Activated T-helper 17 cell treated with anti-CD3 and anti-CD28 coated beads, Interleukin-2, amount 50 U/mL, for 72 hours (primary cell): Measurements from ENCODE around the gene PPARGC1A. TPM values are rescaled to one million over a fixed set of nuclear protein-coding genes. Genes with fewer than 3 reads are reported as not detected.

Experiments used
- ATAC-seq: fragments of 150-1000 bp; cut with Tn5 transposase; replicated peaks from 2 replicates; pipeline ENCODE4 v1.10.0; 2021; ENCODE audit warnings: mild to moderate bottlenecking, moderate library complexity
- H3K27ac Mint-ChIP-seq: one replicate; pipeline ENCODE4 v1.8.0; 2022; ENCODE audit warnings: mixed read lengths
- H3K27me3 Mint-ChIP-seq: one replicate; pipeline ENCODE4 v1.8.0; 2022; ENCODE audit warnings: mixed read lengths
- H3K36me3 Mint-ChIP-seq: one replicate; pipeline ENCODE4 v1.8.0; 2022; ENCODE audit warnings: low read depth, mild to moderate bottlenecking, mixed read lengths
- H3K4me1 Mint-ChIP-seq: one replicate; pipeline ENCODE4 v1.8.0; 2022; ENCODE audit warnings: mixed read lengths
- H3K4me3 Mint-ChIP-seq: one replicate; pipeline ENCODE4 v1.8.0; 2022; ENCODE audit warnings: mild to moderate bottlenecking, mixed read lengths
- H3K9me3 Mint-ChIP-seq: one replicate; pipeline ENCODE4 v1.8.0; 2022; ENCODE audit warnings: mixed read lengths
- total RNA-seq, 2 donors: library from RNA; stranded (reverse); gene quantifications; one replicate each; pipeline ENCODE4 v1.2.3, GENCODE V29; 2022

PPARGC1A gene
- total RNA-seq, 2 donors from 2014 or later: not detected

- no peaks in the 10 kb centered on the region for H3K4me1 Mint-ChIP-seq
- no peaks in the 10 kb centered on the region for H3K36me3 Mint-ChIP-seq
- no peak overlapping the region for H3K4me3 Mint-ChIP-seq
- no peak overlapping the region for H3K27ac Mint-ChIP-seq
- H3K9me3 Mint-ChIP-seq: no peaks in the 10 kb centered on the region
- ATAC-seq: no peak
- no peaks in the 10 kb centered on the region for H3K27me3 Mint-ChIP-seq
Observed at GRCh38 chr4:23855912-23856605, 33.8 kb downstream of the PPARGC1A start.

- H3K36me3 Mint-ChIP-seq: no peaks in the 10 kb centered on the region
- no peaks in the 10 kb centered on the region for H3K27me3 Mint-ChIP-seq
- no peaks in the 10 kb centered on the region for H3K9me3 Mint-ChIP-seq
- ATAC-seq: no peak
- no peak overlapping the region for H3K27ac Mint-ChIP-seq
- no peaks in the 10 kb centered on the region for H3K4me1 Mint-ChIP-seq
- H3K4me3 Mint-ChIP-seq: no peak overlapping the region
Observed at GRCh38 chr4:23853986-23854660, 35.7 kb downstream of the PPARGC1A start.

DNA sequence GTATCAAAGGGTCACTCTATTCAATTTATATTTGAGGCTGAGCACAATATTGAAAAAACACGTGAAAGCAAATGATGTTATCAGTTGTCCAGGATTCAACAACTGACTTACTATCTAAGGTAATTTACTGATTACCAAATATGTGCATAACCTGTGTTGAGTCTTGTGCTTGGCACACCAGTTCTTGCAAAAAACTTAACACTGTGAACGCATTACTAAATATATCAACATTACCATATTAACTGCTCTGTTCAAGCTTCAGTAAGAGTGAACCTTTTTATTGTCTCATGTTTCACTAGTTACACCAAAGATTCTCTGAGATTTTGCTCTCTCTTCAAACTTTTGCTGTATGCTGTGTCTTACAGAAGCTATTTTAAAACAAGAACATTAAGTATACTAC lies 38.4 kb downstream of the PPARGC1A start:
- no peak for ATAC-seq
- Mint-ChIP-seq H3K9me3 (no peaks in the 10 kb centered on the region), H3K27me3 (no peaks in the 10 kb centered on the region), H3K27ac (no peak overlapping the region), H3K4me1 (no peaks in the 10 kb centered on the region), H3K4me3 (no peak overlapping the region), H3K36me3 (no peaks in the 10 kb centered on the region)

GRCh38 chr4:23847158-23847557 lies 42.7 kb downstream of the PPARGC1A start:
- Mint-ChIP-seq H3K4me3 (no peak overlapping the region), H3K4me1 (no peaks in the 10 kb centered on the region), H3K27me3 (no peaks in the 10 kb centered on the region), H3K36me3 (no peaks in the 10 kb centered on the region), H3K27ac (no peak overlapping the region), H3K9me3 (peaks cover 3% of the 10 kb centered on the region)
- no peak for ATAC-seq

GRCh38 chr4:23844961-23845360 lies 44.9 kb downstream of the PPARGC1A start:
- H3K27me3 Mint-ChIP-seq: no peaks in the 10 kb centered on the region
- H3K4me3 Mint-ChIP-seq: no peak overlapping the region
- ATAC-seq: no peak
- H3K4me1 Mint-ChIP-seq: no peaks in the 10 kb centered on the region
- no peaks in the 10 kb centered on the region for H3K36me3 Mint-ChIP-seq
- H3K27ac Mint-ChIP-seq: no peak overlapping the region
- H3K9me3 Mint-ChIP-seq: peaks cover 3% of the 10 kb centered on the region

DNA sequence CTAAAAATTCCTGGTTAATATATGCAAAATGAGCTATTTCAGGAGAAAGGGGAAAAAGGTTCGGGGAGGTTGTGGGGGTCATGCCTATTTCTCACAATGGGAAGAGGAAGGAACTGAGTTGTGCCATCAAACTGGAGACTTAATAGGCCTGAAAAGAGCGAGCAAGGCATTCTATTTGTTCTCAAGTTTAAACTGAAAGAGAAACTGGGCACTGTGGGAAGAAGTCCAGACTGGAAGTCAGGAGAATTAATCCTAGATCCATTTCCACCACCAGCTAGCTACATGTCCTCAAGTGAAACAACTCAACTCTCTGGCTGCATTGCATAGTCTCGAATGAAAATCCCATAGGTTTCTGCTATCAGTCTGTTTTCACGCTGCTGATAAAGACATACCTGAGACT lies 50.6 kb downstream of the PPARGC1A start:
- no peak overlapping the region for H3K27ac Mint-ChIP-seq
- no peaks in the 10 kb centered on the region for H3K36me3 Mint-ChIP-seq
- no peak overlapping the region for H3K4me3 Mint-ChIP-seq
- H3K27me3 Mint-ChIP-seq: no peaks in the 10 kb centered on the region
- peaks cover 3% of the 10 kb centered on the region for H3K9me3 Mint-ChIP-seq
- ATAC-seq: no peak
- H3K4me1 Mint-ChIP-seq: no peaks in the 10 kb centered on the region

- Mint-ChIP-seq H3K4me3 (no peak overlapping the region), H3K9me3 (peaks cover under 1% of the 10 kb centered on the region), H3K27me3 (no peaks in the 10 kb centered on the region), H3K27ac (no peak overlapping the region), H3K4me1 (no peaks in the 10 kb centered on the region), H3K36me3 (no peaks in the 10 kb centered on the region)
- ATAC-seq: no peak
Observed at GRCh38 chr4:23838607-23839006, 51.2 kb downstream of the PPARGC1A start.

DNA sequence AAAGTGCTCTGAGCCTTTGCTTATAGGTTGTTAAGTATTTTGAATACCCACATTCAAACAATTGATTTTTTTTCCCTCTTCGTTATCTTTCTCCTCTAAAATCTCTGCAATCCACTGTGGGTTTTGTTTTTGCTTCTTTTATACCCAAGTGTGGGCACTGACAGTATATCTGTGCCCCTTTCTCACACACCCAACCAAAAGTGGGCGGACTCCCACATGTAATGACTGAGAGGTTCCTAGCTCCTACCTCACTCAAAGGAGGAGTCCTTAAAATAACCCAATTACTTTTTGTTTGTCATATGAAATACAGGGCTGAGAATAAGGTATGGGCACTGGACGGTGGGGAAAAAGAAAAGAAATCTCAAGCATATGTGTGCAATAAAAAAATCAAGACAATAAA lies 51.7 kb downstream of the PPARGC1A start:
- no peak overlapping the region for H3K27ac Mint-ChIP-seq
- H3K4me3 Mint-ChIP-seq: no peak overlapping the region
- H3K36me3 Mint-ChIP-seq: no peaks in the 10 kb centered on the region
- ATAC-seq: no peak
- no peaks in the 10 kb centered on the region for H3K4me1 Mint-ChIP-seq
- no peaks in the 10 kb centered on the region for H3K27me3 Mint-ChIP-seq
- H3K9me3 Mint-ChIP-seq: no peaks in the 10 kb centered on the region

DNA sequence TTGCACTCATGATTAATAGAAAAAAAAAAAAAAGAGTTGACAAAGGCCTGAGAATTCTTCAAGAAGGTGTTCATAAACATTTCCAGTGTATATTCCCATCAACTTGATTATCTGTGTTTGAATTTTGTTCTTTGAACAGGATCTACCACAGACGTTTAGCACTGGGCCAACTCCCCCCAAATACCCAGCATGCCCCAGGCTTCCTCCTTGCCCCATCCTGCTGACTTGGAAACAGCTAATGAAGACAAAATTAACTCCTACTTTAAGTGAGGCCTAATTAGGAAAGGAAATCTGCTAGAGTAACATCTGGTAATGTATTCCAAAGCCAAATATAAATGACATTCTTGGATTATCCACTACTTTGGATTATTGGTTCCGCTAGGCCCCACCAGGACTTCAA lies 52.5 kb downstream of the PPARGC1A start:
- H3K27ac Mint-ChIP-seq: no peak overlapping the region
- H3K36me3 Mint-ChIP-seq: no peaks in the 10 kb centered on the region
- no peak for ATAC-seq
- no peaks in the 10 kb centered on the region for H3K4me1 Mint-ChIP-seq
- H3K9me3 Mint-ChIP-seq: no peaks in the 10 kb centered on the region
- H3K4me3 Mint-ChIP-seq: no peak overlapping the region
- no peaks in the 10 kb centered on the region for H3K27me3 Mint-ChIP-seq

GRCh38 chr4:23835774-23836478 lies 53.9 kb downstream of the PPARGC1A start:
- Mint-ChIP-seq H3K27me3 (no peaks in the 10 kb centered on the region), H3K36me3 (no peaks in the 10 kb centered on the region), H3K4me1 (no peaks in the 10 kb centered on the region), H3K4me3 (no peak overlapping the region), H3K9me3 (no peaks in the 10 kb centered on the region), H3K27ac (no peak overlapping the region)
- no peak for ATAC-seq

DNA sequence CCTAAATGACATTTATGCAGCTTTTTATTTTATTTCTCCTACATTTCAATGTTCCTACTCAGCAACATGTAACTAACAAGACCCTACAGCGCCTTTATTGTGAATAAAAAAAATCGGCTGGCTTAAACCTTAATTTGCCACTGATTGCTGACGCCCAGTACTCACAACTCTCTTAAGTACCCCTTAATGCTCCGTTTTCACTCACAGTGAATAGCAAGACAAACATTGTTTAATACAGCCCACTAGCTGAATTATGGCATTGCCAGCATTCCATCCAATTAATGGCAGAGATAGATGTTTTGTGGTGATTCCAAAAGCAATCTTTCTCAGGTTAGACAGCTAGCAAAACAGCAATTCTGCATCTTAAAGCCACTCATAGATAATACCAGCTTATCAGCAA lies 61.1 kb downstream of the PPARGC1A start:
- H3K27ac Mint-ChIP-seq: no peak overlapping the region
- no peaks in the 10 kb centered on the region for H3K9me3 Mint-ChIP-seq
- no peak overlapping the region for H3K4me3 Mint-ChIP-seq
- no peaks in the 10 kb centered on the region for H3K4me1 Mint-ChIP-seq
- no peaks in the 10 kb centered on the region for H3K27me3 Mint-ChIP-seq
- ATAC-seq: no peak
- no peaks in the 10 kb centered on the region for H3K36me3 Mint-ChIP-seq

DNA sequence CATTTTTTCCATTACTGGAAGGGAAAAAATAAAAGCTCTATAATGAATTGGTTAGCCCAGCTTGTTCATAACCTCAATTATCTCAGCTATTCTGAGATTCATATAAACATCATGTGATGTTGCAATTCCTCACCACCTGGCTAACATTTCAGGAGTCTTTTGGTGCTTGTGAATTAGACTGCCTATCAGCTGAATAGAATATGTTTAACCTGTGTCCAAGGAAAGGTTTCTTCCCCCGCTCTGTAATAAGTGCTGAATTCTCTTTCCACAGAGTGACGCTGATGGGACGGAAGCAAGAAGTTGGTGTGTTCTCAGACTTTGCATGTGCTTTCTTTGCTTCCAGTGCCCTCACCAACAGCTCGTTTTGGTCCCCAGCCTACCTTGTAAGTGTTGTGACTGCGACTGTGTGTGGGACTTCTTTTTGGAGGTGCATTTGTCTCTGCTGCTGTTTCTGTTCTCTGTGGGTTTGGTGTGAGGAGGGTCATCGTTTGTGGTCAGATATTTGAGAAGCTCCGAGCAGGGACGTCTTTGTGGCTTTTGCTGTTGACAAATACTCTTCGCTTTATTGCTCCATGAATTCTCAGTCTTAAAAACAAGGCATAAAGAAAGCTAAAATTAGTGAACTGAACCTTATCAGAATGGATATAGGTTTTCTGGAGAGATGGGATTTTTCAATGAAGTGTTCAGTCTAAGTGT lies 61.7 kb downstream of the PPARGC1A start:
- Mint-ChIP-seq H3K27ac (no peak overlapping the region), H3K9me3 (no peaks in the 10 kb centered on the region), H3K4me3 (no peak overlapping the region), H3K4me1 (no peaks in the 10 kb centered on the region), H3K36me3 (no peaks in the 10 kb centered on the region), H3K27me3 (no peaks in the 10 kb centered on the region)
- ATAC-seq: no peak

- no peaks in the 10 kb centered on the region for H3K9me3 Mint-ChIP-seq
- H3K27me3 Mint-ChIP-seq: no peaks in the 10 kb centered on the region
- ATAC-seq: no peak
- H3K4me1 Mint-ChIP-seq: no peaks in the 10 kb centered on the region
- no peak overlapping the region for H3K4me3 Mint-ChIP-seq
- no peak overlapping the region for H3K27ac Mint-ChIP-seq
- H3K36me3 Mint-ChIP-seq: no peaks in the 10 kb centered on the region
Observed at GRCh38 chr4:23822181-23822580, 67.7 kb downstream of the PPARGC1A start.

DNA sequence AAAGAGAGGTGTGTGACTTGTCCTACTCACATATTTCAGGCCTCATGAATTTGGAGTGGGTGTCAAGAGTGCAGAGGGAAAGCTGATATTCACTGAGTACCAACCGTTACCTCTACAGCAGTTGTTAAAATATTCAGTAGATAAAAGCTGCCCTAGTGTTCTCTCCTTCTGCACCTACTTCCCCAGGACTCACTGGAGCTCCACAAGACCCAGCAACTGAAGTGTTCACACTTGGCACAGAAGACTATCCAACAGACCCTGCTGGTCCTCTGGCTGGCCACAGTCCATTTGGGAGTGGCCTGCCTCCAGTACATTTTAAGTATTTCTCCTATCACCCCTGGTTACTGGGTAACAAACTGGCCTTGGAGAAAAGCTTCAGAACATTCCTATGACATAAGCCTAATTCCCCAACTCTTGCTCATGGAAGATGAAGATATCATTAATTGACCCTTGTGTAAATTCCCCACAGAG lies 70.8 kb downstream of the PPARGC1A start:
- Mint-ChIP-seq H3K9me3 (no peaks in the 10 kb centered on the region), H3K4me1 (no peaks in the 10 kb centered on the region), H3K27me3 (no peaks in the 10 kb centered on the region), H3K27ac (no peak overlapping the region), H3K36me3 (no peaks in the 10 kb centered on the region), H3K4me3 (no peak overlapping the region)
- no peak for ATAC-seq
